SK-N-SH (cell line): ENCODE results near the gene SDS. TPM values are rescaled to one million over a fixed set of nuclear protein-coding genes. Genes with fewer than 3 reads are reported as not detected.

Source experiments
- CTCF ChIA-PET: fragments of 300-600, 350-600 bp; formaldehyde crosslinking; extraction: SDS; loops from one replicate; lab custom pipeline; 2021; lab: Yijun Ruan, JAX
- POLR2A ChIA-PET: fragments of 350-600 bp; sonication (Branson Sonifier 250); formaldehyde crosslinking; extraction: SDS; loops from one replicate; lab custom pipeline; 2020; ENCODE audit warnings: antibody characterized with exemption, inconsistent platforms; lab: Yijun Ruan, JAX
- DNase-seq: peaks from one replicate; pipeline ENCODE4 v3.0.0; 2012
- H2AFZ ChIP-seq: fragments of 200-600 bp; sonication (generic); 2 replicates; pipeline ENCODE4 v1.8.1; 2016; ENCODE audit warnings: antibody characterized with exemption, mild to moderate bottlenecking, low read depth
- H3F3A ChIP-seq: fragments of 200-600 bp; sonication (generic); replicated peaks from 2 replicates; pipeline ENCODE3; 2016; ENCODE audit warnings: antibody characterized with exemption, mild to moderate bottlenecking; ENCODE audit not compliant: insufficient read depth
- H3K27ac ChIP-seq, 2 experiments: fragments of 200-500 bp in 1 of 2; fragments of 200-600 bp in 1 of 2; sonication (Bioruptor generic) in 1 of 2; sonication (generic), shearing (Covaris generic) in 1 of 2; 2 replicates each; pipeline versions ENCODE4 v1.5.1 to v1.6.1; 2014 to 2016; ENCODE audit warnings: low read depth in 2 of 2, inconsistent platforms in 1 of 2, low read length in 1 of 2, mild to moderate bottlenecking in 1 of 2, mixed read lengths in 1 of 2
- H3K27me3 ChIP-seq: fragments of 200-600 bp; sonication (generic), shearing (Covaris generic); 2 replicates; pipeline ENCODE4 v1.6.1; 2016; ENCODE audit warnings: mixed run types; ENCODE audit not compliant: insufficient read depth
- H3K36me3 ChIP-seq, 2 experiments: fragments of 200-500 bp in 1 of 2; fragments of 200-600 bp in 1 of 2; sonication (Bioruptor generic) in 1 of 2; sonication (generic) in 1 of 2; replicated peaks in 1 of 2; 2 replicates each; pipeline versions ENCODE3 to v1.5.1; 2014 to 2016; ENCODE audit warnings: low read length in 1 of 2, mild to moderate bottlenecking in 1 of 2; ENCODE audit not compliant: insufficient read depth in 2 of 2, control insufficient read depth in 1 of 2
- H3K4me1 ChIP-seq, 2 experiments: fragments of 200-500 bp in 1 of 2; fragments of 200-600 bp in 1 of 2; sonication (Bioruptor generic) in 1 of 2; sonication (generic), shearing (Covaris generic) in 1 of 2; 2 replicates each; pipeline versions ENCODE4 v1.5.1 to v1.6.1; 2014 to 2016; ENCODE audit warnings: low read depth in 1 of 2, low read length in 1 of 2, mixed run types in 1 of 2; ENCODE audit not compliant: insufficient read depth in 2 of 2, control insufficient read depth in 1 of 2
- H3K4me2 ChIP-seq: fragments of 200-600 bp; sonication (generic), shearing (Covaris generic); 2 replicates; pipeline ENCODE4 v1.6.1; 2017; ENCODE audit warnings: mixed run types
- H3K4me3 ChIP-seq, 2 experiments: fragments of 200-500 bp in 1 of 2; fragments of 200-600 bp in 1 of 2; sonication (Bioruptor generic) in 1 of 2; sonication (generic), shearing (Covaris generic) in 1 of 2; 2 replicates each; pipeline versions ENCODE4 v1.5.1 to v1.8.1; 2014 to 2016; ENCODE audit warnings: low read depth in 2 of 2, inconsistent platforms in 1 of 2, low read length in 1 of 2, mild to moderate bottlenecking in 1 of 2, mixed read lengths in 1 of 2, moderate library complexity in 1 of 2
- H3K79me2 ChIP-seq: fragments of 200-600 bp; sonication (generic); 2 replicates; pipeline ENCODE4 v1.8.1; 2017; ENCODE audit warnings: mild to moderate bottlenecking; ENCODE audit not compliant: insufficient read depth
- H3K9ac ChIP-seq: fragments of 200-600 bp; sonication (generic); 2 replicates; pipeline ENCODE4 v1.6.1; 2017; ENCODE audit warnings: mixed run types
- H3K9me2 ChIP-seq: fragments of 200-600 bp; sonication (generic); 2 replicates; pipeline ENCODE4 v1.6.1; 2017; ENCODE audit warnings: mixed run types
- H3K9me3 ChIP-seq: fragments of 200-600 bp; sonication (generic); 2 replicates; pipeline ENCODE4 v1.6.1; 2017; ENCODE audit warnings: mixed run types, mild to moderate bottlenecking, moderate library complexity
- H4K20me1 ChIP-seq: fragments of 200-600 bp; sonication (generic); 2 replicates; pipeline ENCODE4 v1.6.1; 2017; ENCODE audit warnings: mild to moderate bottlenecking, mixed run types; ENCODE audit not compliant: insufficient read depth
- ELF1 ChIP-seq: IDR thresholded peaks from 2 replicates; pipeline ENCODE4 v1.4.0; 2012
- EP300 ChIP-seq, 2 experiments: IDR thresholded peaks; 2 replicates each; pipeline versions ENCODE4 v1.4.0 to v1.6.1; 2012; ENCODE audit warnings: borderline replicate concordance in 1 of 2, low read depth in 1 of 2, low read length in 1 of 2
- EZH2phosphoT487 ChIP-seq: fragments of 200-600 bp; sonication (generic); IDR thresholded peaks from 2 replicates; pipeline ENCODE4 v1.6.1; 2017; ENCODE audit warnings: low read depth, mixed run types, mild to moderate bottlenecking, antibody characterized with exemption, moderate library complexity, borderline replicate concordance
- FOSL2 ChIP-seq: IDR thresholded peaks from 2 replicates; pipeline ENCODE4 v1.4.0; 2012; ENCODE audit warnings: low read depth, mild to moderate bottlenecking, moderate library complexity, borderline replicate concordance
- FOXJ3 ChIP-seq: sonication (generic); formaldehyde crosslinking; IDR thresholded peaks from 2 replicates; pipeline ENCODE4 v1.5.1; 2020; ENCODE audit warnings: mild to moderate bottlenecking, missing genetic modification reagents
- GABPA ChIP-seq: IDR thresholded peaks from 2 replicates; pipeline ENCODE4 v1.4.0; 2012; ENCODE audit warnings: low read depth, mild to moderate bottlenecking
- JUND ChIP-seq: IDR thresholded peaks from 2 replicates; pipeline ENCODE4 v1.4.0; 2012
- MXI1 ChIP-seq: IDR thresholded peaks from 2 replicates; pipeline ENCODE4 v1.6.1; 2012; ENCODE audit warnings: mild to moderate bottlenecking, low read depth, low read length, improper control_type of control experiment
- RCOR1 ChIP-seq: fragments of 150-350 bp; IDR thresholded peaks from 2 replicates; pipeline ENCODE4 v1.6.1; 2017; ENCODE audit warnings: antibody characterized with exemption, low read length
- RFX5 ChIP-seq: IDR thresholded peaks from 2 replicates; pipeline ENCODE4 v1.6.1; 2012; ENCODE audit warnings: mild to moderate bottlenecking, improper control_type of control experiment, low read length
- RXRA ChIP-seq: IDR thresholded peaks from 2 replicates; pipeline ENCODE4 v1.4.0; 2012; ENCODE audit warnings: low read depth, mild to moderate bottlenecking, borderline replicate concordance
- SIN3A ChIP-seq: IDR thresholded peaks from 2 replicates; pipeline ENCODE4 v1.6.1; 2012; ENCODE audit warnings: low read depth, mild to moderate bottlenecking, low read length, moderate library complexity, borderline replicate concordance
- SMC3 ChIP-seq: IDR thresholded peaks from 2 replicates; pipeline ENCODE4 v1.6.1; 2012; ENCODE audit warnings: low read depth, low read length, improper control_type of control experiment
- TCF12 ChIP-seq: IDR thresholded peaks from 2 replicates; pipeline ENCODE4 v1.4.0; 2012
- YY1 ChIP-seq: IDR thresholded peaks from 2 replicates; pipeline ENCODE4 v1.4.0; 2012; ENCODE audit warnings: low read depth, mild to moderate bottlenecking
- WGBS: methylation state at CpG from one replicate; pipeline ENCODE4 v1.1.6; 2017; ENCODE audit warnings: low lambda C conversion rate; 5-methylcytosine and 5-hydroxymethylcytosine counted together
- polyA plus RNA-seq, 3 experiments: library from polyadenylated mRNA; depleted of rRNA; stranded (reverse); fragments of >200 nt; gene quantifications; 2 replicates each; pipeline ENCODE4 v1.2.3, GENCODE V29; 2012
- TF ChIP-seq, protein P1 (sequence below): fragments of 200-600 bp; sonication (generic); IDR thresholded peaks from 2 replicates; pipeline ENCODE4 v1.6.1; 2017; ENCODE audit warnings: antibody characterized with exemption, mild to moderate bottlenecking, moderate library complexity
- TF ChIP-seq, protein P2 (sequence below): fragments of 150-350 bp; IDR thresholded peaks from 2 replicates; pipeline ENCODE4 v1.6.1; 2016; ENCODE audit warnings: mild to moderate bottlenecking, low read depth, low read length
- TF ChIP-seq, protein P3 (sequence below): IDR thresholded peaks from 2 replicates; pipeline ENCODE4 v1.4.0; 2012; ENCODE audit warnings: low read depth
- TF ChIP-seq, protein P4 (sequence below): fragments of 150-350 bp; IDR thresholded peaks from 2 replicates; pipeline ENCODE4 v1.6.1; 2017; ENCODE audit warnings: antibody characterized with exemption, low read length, low read depth, borderline replicate concordance

SDS gene
- polyA plus RNA-seq, 1 of the 3 experiments (the other 2 are of a cell fraction): 0.08 TPM

DNA sequence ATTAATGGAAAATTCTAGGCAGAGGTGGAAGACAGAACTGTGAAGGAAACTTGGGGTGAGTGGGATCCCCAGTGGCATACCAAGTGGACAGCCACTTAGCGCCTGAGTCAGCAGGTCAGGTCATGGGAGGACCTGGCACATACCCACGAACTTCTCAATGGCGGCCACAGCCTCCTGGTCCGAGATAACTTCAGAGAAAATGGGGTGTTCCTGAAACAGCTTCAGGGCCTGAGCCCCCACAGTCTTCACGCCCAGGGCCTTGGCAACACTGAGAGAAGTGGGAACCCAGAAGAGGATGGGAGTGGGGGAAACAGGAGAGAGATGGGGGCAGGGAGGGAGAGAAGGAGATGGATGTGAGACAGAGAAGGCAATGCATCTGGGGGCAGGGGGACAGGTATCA, 9.9 kb downstream of the SDS start:
- Histone ChIP-seq H3K4me1 (no peaks in the 10 kb centered on the region), H3K27ac (no peak overlapping the region), H3K36me3 (peaks cover 0 to 2% of the 10 kb centered on the region in 2 experiments), H3K4me3 (no peak overlapping the region), H3K9me3 (no peaks in the 10 kb centered on the region), H4K20me1 (no peaks in the 10 kb centered on the region), H3K79me2 (no peaks in the 10 kb centered on the region), H3F3A (no peaks in the 10 kb centered on the region), H3K9me2 (no peaks in the 10 kb centered on the region), H3K9ac (no peak overlapping the region), H3K4me2 (no peak overlapping the region), H3K27me3 (no peaks in the 10 kb centered on the region), H2AFZ (no peak overlapping the region)
- ChIA-PET POLR2A (no interaction called here), CTCF (no interaction called here)
- no peak for DNase-seq
- WGBS: 86% methylated on average over 5 of the region's 5 CpGs
- TF ChIP-seq EZH2phosphoT487 (no peak), GABPA (no peak), TCF12 (no peak), RCOR1 (no peak), ELF1 (no peak), SMC3 (no peak), RFX5 (no peak), JUND (no peak), YY1 (no peak), FOXJ3 (CRISPR knock-in tag) (no peak), FOSL2 (no peak), MXI1 (no peak), RXRA (no peak), EP300 (IDR thresholded peaks at IDR 0.05; ENCODE audit: borderline replicate concordance in 1 of 2, low read depth in 1 of 2, low read length in 1 of 2) (no peak), SIN3A (no peak)
- TF ChIP-seq, protein P1, sequence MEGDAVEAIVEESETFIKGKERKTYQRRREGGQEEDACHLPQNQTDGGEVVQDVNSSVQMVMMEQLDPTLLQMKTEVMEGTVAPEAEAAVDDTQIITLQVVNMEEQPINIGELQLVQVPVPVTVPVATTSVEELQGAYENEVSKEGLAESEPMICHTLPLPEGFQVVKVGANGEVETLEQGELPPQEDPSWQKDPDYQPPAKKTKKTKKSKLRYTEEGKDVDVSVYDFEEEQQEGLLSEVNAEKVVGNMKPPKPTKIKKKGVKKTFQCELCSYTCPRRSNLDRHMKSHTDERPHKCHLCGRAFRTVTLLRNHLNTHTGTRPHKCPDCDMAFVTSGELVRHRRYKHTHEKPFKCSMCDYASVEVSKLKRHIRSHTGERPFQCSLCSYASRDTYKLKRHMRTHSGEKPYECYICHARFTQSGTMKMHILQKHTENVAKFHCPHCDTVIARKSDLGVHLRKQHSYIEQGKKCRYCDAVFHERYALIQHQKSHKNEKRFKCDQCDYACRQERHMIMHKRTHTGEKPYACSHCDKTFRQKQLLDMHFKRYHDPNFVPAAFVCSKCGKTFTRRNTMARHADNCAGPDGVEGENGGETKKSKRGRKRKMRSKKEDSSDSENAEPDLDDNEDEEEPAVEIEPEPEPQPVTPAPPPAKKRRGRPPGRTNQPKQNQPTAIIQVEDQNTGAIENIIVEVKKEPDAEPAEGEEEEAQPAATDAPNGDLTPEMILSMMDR: no peak
- TF ChIP-seq, protein P2, sequence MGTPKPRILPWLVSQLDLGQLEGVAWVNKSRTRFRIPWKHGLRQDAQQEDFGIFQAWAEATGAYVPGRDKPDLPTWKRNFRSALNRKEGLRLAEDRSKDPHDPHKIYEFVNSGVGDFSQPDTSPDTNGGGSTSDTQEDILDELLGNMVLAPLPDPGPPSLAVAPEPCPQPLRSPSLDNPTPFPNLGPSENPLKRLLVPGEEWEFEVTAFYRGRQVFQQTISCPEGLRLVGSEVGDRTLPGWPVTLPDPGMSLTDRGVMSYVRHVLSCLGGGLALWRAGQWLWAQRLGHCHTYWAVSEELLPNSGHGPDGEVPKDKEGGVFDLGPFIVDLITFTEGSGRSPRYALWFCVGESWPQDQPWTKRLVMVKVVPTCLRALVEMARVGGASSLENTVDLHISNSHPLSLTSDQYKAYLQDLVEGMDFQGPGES: no peak
- TF ChIP-seq, protein P3, sequence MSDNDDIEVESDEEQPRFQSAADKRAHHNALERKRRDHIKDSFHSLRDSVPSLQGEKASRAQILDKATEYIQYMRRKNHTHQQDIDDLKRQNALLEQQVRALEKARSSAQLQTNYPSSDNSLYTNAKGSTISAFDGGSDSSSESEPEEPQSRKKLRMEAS: no peak
- TF ChIP-seq, protein P4, sequence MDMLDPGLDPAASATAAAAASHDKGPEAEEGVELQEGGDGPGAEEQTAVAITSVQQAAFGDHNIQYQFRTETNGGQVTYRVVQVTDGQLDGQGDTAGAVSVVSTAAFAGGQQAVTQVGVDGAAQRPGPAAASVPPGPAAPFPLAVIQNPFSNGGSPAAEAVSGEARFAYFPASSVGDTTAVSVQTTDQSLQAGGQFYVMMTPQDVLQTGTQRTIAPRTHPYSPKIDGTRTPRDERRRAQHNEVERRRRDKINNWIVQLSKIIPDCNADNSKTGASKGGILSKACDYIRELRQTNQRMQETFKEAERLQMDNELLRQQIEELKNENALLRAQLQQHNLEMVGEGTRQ: no peak
